Measurements from ENCODE around the gene SS18L1. TPM values are rescaled to one million over a fixed set of nuclear protein-coding genes. Genes with fewer than 3 reads are reported as not detected.

Gene SS18L1
- total RNA-seq, 1 experiment from 2014 or later, result 29.0 TPM

- Histone ChIP-seq H2AFZ (no peak overlapping the region), H3F3A (ENCODE audit: insufficient read depth, low read depth) (peaks cover 5% of the 10 kb centered on the region; the same call in 1 of the 2 replicates), H3K27me3 (ENCODE audit: insufficient read depth, low read depth) (no peaks in the 10 kb centered on the region), H3K36me3 (ENCODE audit: low read depth) (peaks cover 10% of the 10 kb centered on the region; the same call in 1 of the 2 replicates), H3K4me1 (replicated peaks; ENCODE audit: insufficient read depth) (no peaks in the 10 kb centered on the region), H3K27ac (no peak overlapping the region), H3K4me2 (no peak overlapping the region), H3K9me3 (ENCODE audit: insufficient read depth, low read depth) (no peaks in the 10 kb centered on the region), H4K20me1 (ENCODE audit: insufficient read depth) (peaks cover 4% of the 10 kb centered on the region), H3K4me3 (no peak overlapping the region), H3K79me2 (ENCODE audit: low read depth) (no peaks in the 10 kb centered on the region), H3K9me2 (ENCODE audit: insufficient read depth) (no peaks in the 10 kb centered on the region)
- no peak for TF ChIP-seq EZH2 (IDR thresholded peaks at IDR 0.05; ENCODE audit: low read depth)
- TF ChIP-seq, protein P1, sequence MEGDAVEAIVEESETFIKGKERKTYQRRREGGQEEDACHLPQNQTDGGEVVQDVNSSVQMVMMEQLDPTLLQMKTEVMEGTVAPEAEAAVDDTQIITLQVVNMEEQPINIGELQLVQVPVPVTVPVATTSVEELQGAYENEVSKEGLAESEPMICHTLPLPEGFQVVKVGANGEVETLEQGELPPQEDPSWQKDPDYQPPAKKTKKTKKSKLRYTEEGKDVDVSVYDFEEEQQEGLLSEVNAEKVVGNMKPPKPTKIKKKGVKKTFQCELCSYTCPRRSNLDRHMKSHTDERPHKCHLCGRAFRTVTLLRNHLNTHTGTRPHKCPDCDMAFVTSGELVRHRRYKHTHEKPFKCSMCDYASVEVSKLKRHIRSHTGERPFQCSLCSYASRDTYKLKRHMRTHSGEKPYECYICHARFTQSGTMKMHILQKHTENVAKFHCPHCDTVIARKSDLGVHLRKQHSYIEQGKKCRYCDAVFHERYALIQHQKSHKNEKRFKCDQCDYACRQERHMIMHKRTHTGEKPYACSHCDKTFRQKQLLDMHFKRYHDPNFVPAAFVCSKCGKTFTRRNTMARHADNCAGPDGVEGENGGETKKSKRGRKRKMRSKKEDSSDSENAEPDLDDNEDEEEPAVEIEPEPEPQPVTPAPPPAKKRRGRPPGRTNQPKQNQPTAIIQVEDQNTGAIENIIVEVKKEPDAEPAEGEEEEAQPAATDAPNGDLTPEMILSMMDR (conservative IDR thresholded peaks at IDR 0.05), result no peak
- no TSS peak for BruUV-seq (replicated peaks)
- ChIA-PET CTCF (interaction anchor here (0.6 to 0.7 kb wide), 3 partner anchors 33 to 145 kb away, joined by 3 to 13 read pairs (median 5); no protein-coding TSS in a partner anchor), POLR2A (ENCODE audit: unreplicated experiment) (no interaction called here)
- DNase-seq, result no peak
- intact Hi-C loops (cut with micrococcal nuclease; ENCODE audit: unreplicated experiment), result no loop called here
These were observed 55.4 kb downstream of the SS18L1 start for GRCh38 chr20:62198931-62199330.

GRCh38 chr20:62200491-62201172, 57.1 kb downstream of the SS18L1 start:
- Histone ChIP-seq H3K9me2 (ENCODE audit: insufficient read depth) (no peaks in the 10 kb centered on the region), H3K27ac (no peak overlapping the region), H3K9me3 (ENCODE audit: insufficient read depth, low read depth) (no peaks in the 10 kb centered on the region), H3K4me3 (no peak overlapping the region), H3K36me3 (ENCODE audit: low read depth) (peaks cover 5% of the 10 kb centered on the region; the same call in 1 of the 2 replicates), H3K79me2 (ENCODE audit: low read depth) (no peaks in the 10 kb centered on the region), H3K4me2 (no peak overlapping the region), H3F3A (ENCODE audit: insufficient read depth, low read depth) (peaks cover 3% of the 10 kb centered on the region; the same call in 1 of the 2 replicates), H2AFZ (no peak overlapping the region), H3K27me3 (ENCODE audit: insufficient read depth, low read depth) (no peaks in the 10 kb centered on the region), H3K4me1 (replicated peaks; ENCODE audit: insufficient read depth) (no peaks in the 10 kb centered on the region), H4K20me1 (ENCODE audit: insufficient read depth) (peaks cover 7% of the 10 kb centered on the region)
- TF ChIP-seq, protein P1 (conservative IDR thresholded peaks at IDR 0.05), result no peak
- no peak for TF ChIP-seq EZH2 (IDR thresholded peaks at IDR 0.05; ENCODE audit: low read depth)
- no TSS peak for BruUV-seq (replicated peaks)
- ChIA-PET CTCF (no interaction called here), POLR2A (ENCODE audit: unreplicated experiment) (no interaction called here)
- intact Hi-C loops (cut with micrococcal nuclease; ENCODE audit: unreplicated experiment), result no loop called here
- no peak for DNase-seq

DNA sequence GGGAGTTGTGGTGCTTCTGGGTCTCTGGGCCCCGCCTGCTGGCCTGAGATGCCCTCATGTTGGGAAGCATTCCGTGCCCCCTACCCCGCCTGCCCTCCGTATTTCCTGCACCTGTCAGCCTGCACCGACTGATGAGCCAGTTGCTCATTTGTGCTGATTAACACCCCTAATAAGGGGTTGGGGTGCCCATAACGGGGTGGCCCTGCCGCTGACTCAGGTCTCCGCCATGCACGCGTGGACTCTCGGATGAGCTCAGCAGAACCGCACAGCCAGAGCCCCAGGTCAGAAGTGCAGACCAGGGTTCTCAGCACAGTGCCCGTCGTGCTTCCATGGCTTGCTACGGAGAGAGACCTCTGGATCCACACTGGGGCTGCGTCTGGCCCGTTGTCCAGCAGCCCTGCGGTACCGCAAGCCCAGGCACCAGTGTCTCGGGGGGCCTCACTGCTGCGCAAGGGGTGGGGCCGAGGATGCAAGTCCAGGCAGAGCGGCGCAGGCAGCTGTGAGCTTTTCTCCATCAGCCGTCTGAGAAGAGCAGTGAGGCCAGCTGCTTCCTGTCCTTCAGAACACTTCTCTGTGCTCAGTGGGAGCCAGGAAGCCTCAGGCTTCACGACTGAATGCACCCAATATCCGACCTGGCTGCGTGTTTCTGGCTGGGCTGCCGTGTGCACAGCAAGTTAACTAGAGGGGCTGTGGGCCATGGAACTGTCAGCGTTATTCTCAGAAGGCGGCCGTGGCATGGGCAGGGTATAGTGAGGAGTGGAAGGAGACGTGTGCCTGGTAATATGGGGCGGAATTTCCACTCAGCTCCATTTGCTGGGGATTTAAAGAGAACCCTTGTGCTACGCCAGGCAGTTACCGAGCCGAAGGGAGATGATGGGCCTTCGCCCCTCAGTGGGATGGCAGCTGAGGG, 57.9 kb downstream of the SS18L1 start:
- DNase-seq, result no peak
- Histone ChIP-seq H3F3A (ENCODE audit: insufficient read depth, low read depth) (no peaks in the 10 kb centered on the region; the same call in 1 of the 2 replicates), H3K27me3 (ENCODE audit: insufficient read depth, low read depth) (no peaks in the 10 kb centered on the region), H3K9me2 (ENCODE audit: insufficient read depth) (no peaks in the 10 kb centered on the region), H3K4me2 (no peak overlapping the region), H2AFZ (no peak overlapping the region), H3K79me2 (ENCODE audit: low read depth) (no peaks in the 10 kb centered on the region), H4K20me1 (ENCODE audit: insufficient read depth) (peaks cover 7% of the 10 kb centered on the region), H3K36me3 (ENCODE audit: low read depth) (peaks cover 3% of the 10 kb centered on the region; the same call in 1 of the 2 replicates), H3K4me3 (no peak overlapping the region), H3K27ac (no peak overlapping the region), H3K4me1 (replicated peaks; ENCODE audit: insufficient read depth) (no peaks in the 10 kb centered on the region), H3K9me3 (ENCODE audit: insufficient read depth, low read depth) (no peaks in the 10 kb centered on the region)
- POLR2A ChIA-PET (ENCODE audit: unreplicated experiment), result no interaction called here
- CTCF ChIA-PET, result no interaction called here
- intact Hi-C loops (cut with micrococcal nuclease; ENCODE audit: unreplicated experiment), result no loop called here
- TF ChIP-seq EZH2 (IDR thresholded peaks at IDR 0.05; ENCODE audit: low read depth), result no peak
- TF ChIP-seq, protein P1 (conservative IDR thresholded peaks at IDR 0.05), result no peak
- BruUV-seq (replicated peaks), result no TSS peak
